Nucleus accumbens (tissue), 56 donors: Measurements from ENCODE around the gene RHO.

Source experiments
- DNase-seq, 56 donors: peaks; one replicate each; lab custom pipeline; 2025; lab: John Stamatoyannopoulos, UW

RHO gene

GRCh38 chr3:129518581-129518980 is 9.9 kb upstream of the RHO start:
- no peak for DNase-seq

- DNase-seq: no peak
Observed at GRCh38 chr3:129519449-129519848, 9.0 kb upstream of the RHO start.

- DNase-seq: no peak
Observed at GRCh38 chr3:129519896-129520715, 8.3 kb upstream of the RHO start.

DNA sequence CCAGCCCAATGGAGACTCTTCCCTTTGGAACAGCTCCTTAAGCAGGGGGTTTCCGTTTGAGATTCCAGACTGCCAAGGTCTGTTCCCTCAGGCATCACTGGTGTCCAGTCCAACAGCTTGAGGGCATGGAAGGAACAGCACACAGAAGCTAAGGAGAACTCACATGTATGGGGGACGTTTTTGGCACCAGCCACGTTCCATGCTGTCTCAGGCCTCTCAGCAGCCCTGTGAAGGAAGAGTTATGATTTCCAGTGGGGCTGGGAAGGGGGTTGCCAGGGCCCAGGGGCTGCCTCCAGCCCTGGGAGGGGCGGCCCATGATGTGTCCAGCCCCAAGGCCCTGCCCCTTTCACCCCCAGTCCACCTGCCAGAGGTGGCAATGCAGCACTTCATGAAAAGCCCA is 7.5 kb upstream of the RHO start:
- no peak for DNase-seq

GRCh38 chr3:129521611-129522010 is 6.8 kb upstream of the RHO start:
- DNase-seq: no peak

GRCh38 chr3:129522953-129523352 is 5.5 kb upstream of the RHO start:
- DNase-seq: no peak

- no peak for DNase-seq
Observed at GRCh38 chr3:129524081-129524480, 4.4 kb upstream of the RHO start.

GRCh38 chr3:129525341-129525968 is 3.0 kb upstream of the RHO start:
- no peak for DNase-seq

DNA sequence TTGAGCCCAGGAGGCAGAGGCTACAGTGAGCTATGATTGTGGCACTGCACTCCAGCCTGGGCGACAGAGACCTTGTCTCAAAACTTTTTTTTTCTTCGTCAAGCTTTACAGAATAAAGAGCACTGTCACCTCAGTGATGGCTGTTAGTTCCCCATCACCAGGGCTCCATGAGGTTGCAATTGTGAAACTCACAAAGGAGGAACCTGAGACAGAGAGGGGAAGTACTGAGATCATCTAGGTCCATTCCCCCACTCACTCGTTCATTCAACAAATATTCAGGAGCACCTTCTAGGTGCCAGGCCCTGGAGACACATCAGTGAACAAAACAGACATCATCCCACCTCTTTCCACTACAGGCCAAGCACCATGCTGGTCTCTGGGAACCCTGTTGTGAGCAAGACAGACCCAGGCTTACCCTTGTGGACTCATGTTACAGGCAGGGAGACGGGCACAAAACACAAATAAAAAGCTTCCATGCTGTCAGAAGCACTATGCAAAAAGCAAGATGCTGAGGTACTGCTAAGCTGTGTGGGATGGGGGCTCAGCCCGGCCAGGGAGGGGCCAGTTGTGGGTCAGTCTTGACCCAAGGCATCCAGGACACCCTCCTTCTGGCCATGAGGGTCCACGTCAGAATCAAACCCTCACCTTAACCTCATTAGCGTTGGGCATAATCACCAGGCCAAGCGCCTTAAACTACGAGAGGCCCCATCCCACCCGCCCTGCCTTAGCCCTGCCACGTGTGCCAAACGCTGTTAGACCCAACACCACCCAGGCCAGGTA is 2.1 kb upstream of the RHO start:
- peak in 1 of 56 donors; percentile 25 for DNase-seq

GRCh38 chr3:129527262-129527661 is 1.2 kb upstream of the RHO start:
- no peak for DNase-seq

GRCh38 chr3:129529436-129530210 is 1.2 kb downstream of the RHO start:
- DNase-seq: peak in 1 of 56 donors; percentile 6

DNA sequence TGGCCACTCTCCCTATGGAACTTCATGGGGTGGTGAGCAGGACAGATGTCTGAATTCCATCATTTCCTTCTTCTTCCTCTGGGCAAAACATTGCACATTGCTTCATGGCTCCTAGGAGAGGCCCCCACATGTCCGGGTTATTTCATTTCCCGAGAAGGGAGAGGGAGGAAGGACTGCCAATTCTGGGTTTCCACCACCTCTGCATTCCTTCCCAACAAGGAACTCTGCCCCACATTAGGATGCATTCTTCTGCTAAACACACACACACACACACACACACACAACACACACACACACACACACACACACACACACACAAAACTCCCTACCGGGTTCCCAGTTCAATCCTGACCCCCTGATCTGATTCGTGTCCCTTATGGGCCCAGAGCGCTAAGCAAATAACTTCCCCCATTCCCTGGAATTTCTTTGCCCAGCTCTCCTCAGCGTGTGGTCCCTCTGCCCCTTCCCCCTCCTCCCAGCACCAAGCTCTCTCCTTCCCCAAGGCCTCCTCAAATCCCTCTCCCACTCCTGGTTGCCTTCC is 1.9 kb downstream of the RHO start:
- DNase-seq: no peak

DNA sequence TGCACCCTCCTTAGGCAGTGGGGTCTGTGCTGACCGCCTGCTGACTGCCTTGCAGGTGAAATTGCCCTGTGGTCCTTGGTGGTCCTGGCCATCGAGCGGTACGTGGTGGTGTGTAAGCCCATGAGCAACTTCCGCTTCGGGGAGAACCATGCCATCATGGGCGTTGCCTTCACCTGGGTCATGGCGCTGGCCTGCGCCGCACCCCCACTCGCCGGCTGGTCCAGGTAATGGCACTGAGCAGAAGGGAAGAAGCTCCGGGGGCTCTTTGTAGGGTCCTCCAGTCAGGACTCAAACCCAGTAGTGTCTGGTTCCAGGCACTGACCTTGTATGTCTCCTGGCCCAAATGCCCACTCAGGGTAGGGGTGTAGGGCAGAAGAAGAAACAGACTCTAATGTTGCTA is 2.4 kb downstream of the RHO start:
- no peak for DNase-seq

DNA sequence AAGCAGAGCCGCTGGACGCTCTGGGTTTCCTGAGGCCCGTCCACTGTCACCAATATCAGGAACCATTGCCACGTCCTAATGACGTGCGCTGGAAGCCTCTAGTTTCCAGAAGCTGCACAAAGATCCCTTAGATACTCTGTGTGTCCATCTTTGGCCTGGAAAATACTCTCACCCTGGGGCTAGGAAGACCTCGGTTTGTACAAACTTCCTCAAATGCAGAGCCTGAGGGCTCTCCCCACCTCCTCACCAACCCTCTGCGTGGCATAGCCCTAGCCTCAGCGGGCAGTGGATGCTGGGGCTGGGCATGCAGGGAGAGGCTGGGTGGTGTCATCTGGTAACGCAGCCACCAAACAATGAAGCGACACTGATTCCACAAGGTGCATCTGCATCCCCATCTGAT is 3.3 kb downstream of the RHO start:
- DNase-seq: no peak

- DNase-seq: no peak
Observed at GRCh38 chr3:129532261-129532660, 3.8 kb downstream of the RHO start.

DNA sequence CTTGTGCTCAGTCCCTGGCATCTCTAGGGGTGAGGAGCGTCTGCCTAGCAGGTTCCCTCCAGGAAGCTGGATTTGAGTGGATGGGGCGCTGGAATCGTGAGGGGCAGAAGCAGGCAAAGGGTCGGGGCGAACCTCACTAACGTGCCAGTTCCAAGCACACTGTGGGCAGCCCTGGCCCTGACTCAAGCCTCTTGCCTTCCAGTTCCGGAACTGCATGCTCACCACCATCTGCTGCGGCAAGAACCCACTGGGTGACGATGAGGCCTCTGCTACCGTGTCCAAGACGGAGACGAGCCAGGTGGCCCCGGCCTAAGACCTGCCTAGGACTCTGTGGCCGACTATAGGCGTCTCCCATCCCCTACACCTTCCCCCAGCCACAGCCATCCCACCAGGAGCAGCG is 5.0 kb downstream of the RHO start:
- DNase-seq: no peak

DNA sequence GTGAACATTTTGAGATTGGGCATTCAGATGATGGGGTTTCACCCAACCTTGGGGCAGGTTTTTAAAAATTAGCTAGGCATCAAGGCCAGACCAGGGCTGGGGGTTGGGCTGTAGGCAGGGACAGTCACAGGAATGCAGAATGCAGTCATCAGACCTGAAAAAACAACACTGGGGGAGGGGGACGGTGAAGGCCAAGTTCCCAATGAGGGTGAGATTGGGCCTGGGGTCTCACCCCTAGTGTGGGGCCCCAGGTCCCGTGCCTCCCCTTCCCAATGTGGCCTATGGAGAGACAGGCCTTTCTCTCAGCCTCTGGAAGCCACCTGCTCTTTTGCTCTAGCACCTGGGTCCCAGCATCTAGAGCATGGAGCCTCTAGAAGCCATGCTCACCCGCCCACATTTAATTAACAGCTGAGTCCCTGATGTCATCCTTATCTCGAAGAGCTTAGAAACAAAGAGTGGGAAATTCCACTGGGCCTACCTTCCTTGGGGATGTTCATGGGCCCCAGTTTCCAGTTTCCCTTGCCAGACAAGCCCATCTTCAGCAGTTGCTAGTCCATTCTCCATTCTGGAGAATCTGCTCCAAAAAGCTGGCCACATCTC is 6.1 kb downstream of the RHO start:
- no peak for DNase-seq

- DNase-seq: no peak
Observed at GRCh38 chr3:129535075-129535474, 6.6 kb downstream of the RHO start.

DNA sequence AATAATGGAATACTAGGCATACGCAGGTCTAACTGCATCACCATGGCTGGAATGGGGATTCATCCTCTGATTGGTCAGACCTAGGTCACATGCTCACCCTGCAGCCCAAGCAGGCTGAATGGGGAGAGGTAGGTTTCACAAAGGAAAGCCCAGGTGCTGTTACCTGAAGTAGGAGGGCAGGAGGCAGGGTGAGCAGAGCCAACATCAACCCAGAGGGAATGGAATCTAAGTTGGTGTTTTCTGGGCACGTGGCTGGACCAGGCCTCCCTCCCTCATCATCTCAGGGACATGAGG is 7.9 kb downstream of the RHO start:
- no peak for DNase-seq

DNA sequence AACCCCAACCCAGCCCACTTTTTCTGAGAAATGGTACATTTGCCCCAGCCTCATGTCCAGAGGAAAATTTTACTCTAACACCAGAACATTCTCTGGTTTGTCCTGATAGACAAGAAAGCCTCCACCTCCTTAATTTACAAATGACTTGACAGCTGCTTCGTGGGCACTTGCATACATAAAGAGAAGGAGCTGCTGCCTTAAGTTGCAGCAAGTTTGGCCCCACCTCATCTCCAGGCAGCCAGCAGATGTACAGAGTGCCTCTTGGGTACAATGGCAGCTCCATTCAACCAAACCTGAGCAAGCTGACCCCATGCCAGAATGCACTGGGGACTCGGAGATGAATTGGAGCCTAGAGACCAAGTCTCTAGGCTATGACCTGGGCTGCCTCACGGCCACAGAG is 8.4 kb downstream of the RHO start:
- no peak for DNase-seq
